ENCODE measurements around the gene POLA2. TPM values are rescaled to one million over a fixed set of nuclear protein-coding genes. Genes with fewer than 3 reads are reported as not detected.

Gene POLA2
- total and polyA plus RNA-seq, 9 of the 15 experiments (the other 6 are each of a cell fraction or from before 2014, with no cell fraction given), result 2.7 to 134 (median 44.4) TPM

GRCh38 chr11:65293909-65294381, 32.2 kb downstream of the POLA2 start:
- Histone ChIP-seq H4K20me1 (replicated peaks; ENCODE audit: control insufficient read depth, insufficient read depth, low read length) (no peaks in the 10 kb centered on the region), H3K9me1 (ENCODE audit: control insufficient read depth, insufficient read depth, low read length) (no peaks in the 10 kb centered on the region), H3K27ac (ENCODE audit: extremely low read depth, low read depth, low read length) (no peak overlapping the region), H3K4me2 (ENCODE audit: insufficient read depth, low read length) (no peak overlapping the region), H3K4me3 (no peak overlapping the region), H3K9me3 (replicated peaks; ENCODE audit: control insufficient read depth, insufficient read depth, low read depth, low read length) (no peaks in the 10 kb centered on the region), H3K36me3 (ENCODE audit: control insufficient read depth, insufficient read depth, low read length) (peaks cover 95% of the 10 kb centered on the region), H3K9ac (ENCODE audit: insufficient read depth in 1 of 2, low read depth in 2 of 2, low read length in 2 of 2) (no peak overlapping the region), H3K27me3 (ENCODE audit: control insufficient read depth in 2 of 2, insufficient read depth in 2 of 2, low read length in 2 of 2) (no peaks in the 10 kb centered on the region), H2AFZ (ENCODE audit: low read depth, low read length) (no peak overlapping the region), H3K4me1 (replicated peaks in 1 of 2; ENCODE audit: control insufficient read depth in 2 of 2, insufficient read depth in 2 of 2, low read length in 2 of 2) (peaks cover 2 to 20% of the 10 kb centered on the region in 2 experiments; a peak in 4 of 5 replicates), H3K79me2 (ENCODE audit: control insufficient read depth, insufficient read depth, low read length) (no peaks in the 10 kb centered on the region)
- in situ Hi-C loops (cut with MboI) (no loop called here), intact Hi-C loops (cut with micrococcal nuclease) (no loop called here)
- WGBS (ENCODE audit: insufficient coverage, low coverage, missing lambda C conversion rate), result 93% methylated on average over 10 of the region's 10 CpGs
- no peak for FAIRE-seq
- ATAC-seq, result no peak
- ChIA-PET POLR2A (interaction anchor here (0.6 to 1.7 kb wide), 5 partner anchors 19 to 82 kb away, joined by 3 to 5 read pairs (median 3); no protein-coding TSS in a partner anchor), CTCF (ENCODE audit: low intra/inter-chr PET ratio) (no interaction called here)
- no TSS peak for BruUV-seq (replicated peaks)
- DNase-seq (ENCODE audit: extremely low read depth in 1 of 4, low spot score in 3 of 4), result no peak
- TF ChIP-seq THRA (IDR thresholded peaks at IDR 0.05) (no peak), ELF4 (CRISPR knock-in tag; IDR thresholded peaks at IDR 0.05) (no peak), ZFP30 (CRISPR knock-in tag; IDR thresholded peaks at IDR 0.05; ENCODE audit: borderline replicate concordance) (no peak), ILK (tag; IDR thresholded peaks at IDR 0.05; ENCODE audit: borderline replicate concordance, low read depth) (no peak), VEZF1 (CRISPR knock-in tag; IDR thresholded peaks at IDR 0.05) (no peak), TRIM28 (IDR thresholded peaks at IDR 0.05) (no peak), CTBP1 (IDR thresholded peaks at IDR 0.05; ENCODE audit: borderline replicate concordance) (no peak), ZNF511 (CRISPR knock-in tag; IDR thresholded peaks at IDR 0.05) (no peak), ZNF224 (CRISPR knock-in tag; IDR thresholded peaks at IDR 0.05) (no peak), MEIS2 (IDR thresholded peaks at IDR 0.05; ENCODE audit: partially characterized antibody) (no peak), CHAMP1 (IDR thresholded peaks at IDR 0.05) (no peak), ZNF512 (tag; IDR thresholded peaks at IDR 0.05) (no peak), ETV6 (IDR thresholded peaks at IDR 0.05; ENCODE audit: borderline replicate concordance in 1 of 2, low read depth in 2 of 2, low read length in 1 of 2) (no peak), ETV6 (CRISPR knock-in tag; IDR thresholded peaks at IDR 0.05; ENCODE audit: borderline replicate concordance) (no peak), TCF3 (CRISPR knock-in tag; IDR thresholded peaks at IDR 0.05) (no peak), HMG20A (CRISPR knock-in tag; conservative IDR thresholded peaks at IDR 0.05) (no peak)
